Measurements from ENCODE around the gene SPINT1.

GRCh38 chr15:40858706-40859105 lies 14.9 kb downstream of the SPINT1 start:
- TF ChIP-seq POLR2A (IDR thresholded peaks at IDR 0.05) (no peak), CTCF (IDR thresholded peaks at IDR 0.05) (no peak)
